Activated CD4-positive, alpha-beta T cell treated with anti-CD3 and anti-CD28 coated beads, Interleukin-2, Interleukin-6, amounts not matched to agents 100 ng/mL and 50 ng/mL, durations not matched to agents 16 hours and 8 hours (primary cell): ENCODE results near the gene CES5A.
A peak's percentile ranks its signal among the peaks of the same experiment; 100 is the strongest.
"Not testable (repeated sequence)": the region's sequence is repeated elsewhere in the genome, so short reads cannot be mapped to it uniquely, and the experiment has no call there.

Source experiments
- DNase-seq: peaks from one replicate; pipeline ENCODE4 v3.0.0-alpha.2; 2020

Gene CES5A

GRCh38 chr16:55872130-55872529 is 3.0 kb downstream of the CES5A start:
- no peak for DNase-seq

- DNase-seq, result no peak
Measured at GRCh38 chr16:55871411-55872038, 3.6 kb downstream of the CES5A start.

- DNase-seq, result no peak
Measured at GRCh38 chr16:55868980-55869379, 6.2 kb downstream of the CES5A start.

- DNase-seq, result no peak
Measured at GRCh38 chr16:55868137-55868536, 7.0 kb downstream of the CES5A start.

GRCh38 chr16:55861288-55861687 is 13.9 kb downstream of the CES5A start:
- no peak for DNase-seq

- DNase-seq, result not testable (repeated sequence)
Measured at GRCh38 chr16:55857650-55858049, 17.5 kb downstream of the CES5A start.

- DNase-seq, result no peak
Measured at GRCh38 chr16:55856950-55857349, 18.2 kb downstream of the CES5A start.

GRCh38 chr16:55853114-55853513 is 22.1 kb downstream of the CES5A start:
- DNase-seq, result no peak

GRCh38 chr16:55849536-55849935 is 25.6 kb downstream of the CES5A start:
- DNase-seq, result no peak

- DNase-seq, result no peak
Measured at GRCh38 chr16:55846598-55847346, 28.4 kb downstream of the CES5A start.

- DNase-seq, result no peak
Measured at GRCh38 chr16:55843105-55843395, 32.1 kb downstream of the CES5A start.

GRCh38 chr16:55842369-55843104 is 32.6 kb downstream of the CES5A start:
- peak; percentile 55 for DNase-seq

- DNase-seq, result no peak
Measured at GRCh38 chr16:55839115-55839514, 36.1 kb downstream of the CES5A start.

GRCh38 chr16:55836158-55836611 is 39.0 kb downstream of the CES5A start:
- no peak for DNase-seq

- DNase-seq, result no peak
Measured at GRCh38 chr16:55835581-55835980, 39.6 kb downstream of the CES5A start.

- DNase-seq, result not testable (repeated sequence)
Measured at GRCh38 chr16:55835173-55835572, 40.0 kb downstream of the CES5A start.

GRCh38 chr16:55834049-55834448 is 41.1 kb downstream of the CES5A start:
- DNase-seq, result no peak

GRCh38 chr16:55832773-55833691 is 42.1 kb downstream of the CES5A start, which contains the start of gene CES1:
TSS of gene CES1 (minus strand) at chr16:55833096. CDS start at chr16:55833055, 41 bp downstream.
- DNase-seq, result no peak

GRCh38 chr16:55832425-55832772 is 42.8 kb downstream of the CES5A start:
- no peak for DNase-seq

- DNase-seq, result no peak
Measured at GRCh38 chr16:55830658-55831294, 44.4 kb downstream of the CES5A start.

GRCh38 chr16:55829232-55829631 is 45.9 kb downstream of the CES5A start:
- not testable (repeated sequence) for DNase-seq

GRCh38 chr16:55828680-55829079 is 46.5 kb downstream of the CES5A start:
- no peak for DNase-seq
